Stimulated activated naive CD8-positive, alpha-beta T cell treated with anti-CD3 and anti-CD28 coated beads, Interleukin-15, amount 100 ng/mL, for 72 hours (primary cell): ENCODE results near the gene SCYL1.
"Not testable (repeated sequence)": the region's sequence is repeated elsewhere in the genome, so short reads cannot be mapped to it uniquely, and the experiment has no call there.

Source experiments
- ATAC-seq: fragments of 150-1000 bp; cut with Tn5 transposase; 2 replicates; pipeline ENCODE4 v1.10.0; 2021; ENCODE audit warnings: mild to moderate bottlenecking, moderate library complexity
- DNase-seq, 2 donors: peaks; one replicate each; pipeline ENCODE4 v3.0.0; 2021 to 2022
- H3K27ac Mint-ChIP-seq, 2 donors: one replicate each; pipeline ENCODE4 v1.8.0; 2022; ENCODE audit warnings: mild to moderate bottlenecking in 2 of 2, mixed read lengths in 2 of 2, moderate library complexity in 2 of 2
- H3K27me3 Mint-ChIP-seq: one replicate; pipeline ENCODE4 v1.8.0; 2022; ENCODE audit warnings: mixed read lengths
- H3K4me1 Mint-ChIP-seq: one replicate; pipeline ENCODE4 v1.8.0; 2022; ENCODE audit warnings: mild to moderate bottlenecking, mixed read lengths
- H3K4me3 Mint-ChIP-seq, 2 donors: one replicate each; pipeline ENCODE4 v1.8.0; 2022; ENCODE audit warnings: mild to moderate bottlenecking in 2 of 2, mixed read lengths in 2 of 2, moderate library complexity in 1 of 2
- H3K9me3 Mint-ChIP-seq, 2 donors: one replicate each; pipeline ENCODE4 v1.8.0; 2022; ENCODE audit warnings: mixed read lengths in 2 of 2

SCYL1 gene

GRCh38 chr11:65500387-65501185 lies 24.3 kb upstream of the SCYL1 start:
- DNase-seq, result peak; percentile 62 to 66
- Mint-ChIP-seq H3K9me3 (no peaks in the 10 kb centered on the region), H3K4me3 (no peak overlapping the region), H3K27ac (no peak overlapping the region), H3K4me1 (peaks cover 42% of the 10 kb centered on the region), H3K27me3 (no peaks in the 10 kb centered on the region)
- ATAC-seq, result no peak

DNA sequence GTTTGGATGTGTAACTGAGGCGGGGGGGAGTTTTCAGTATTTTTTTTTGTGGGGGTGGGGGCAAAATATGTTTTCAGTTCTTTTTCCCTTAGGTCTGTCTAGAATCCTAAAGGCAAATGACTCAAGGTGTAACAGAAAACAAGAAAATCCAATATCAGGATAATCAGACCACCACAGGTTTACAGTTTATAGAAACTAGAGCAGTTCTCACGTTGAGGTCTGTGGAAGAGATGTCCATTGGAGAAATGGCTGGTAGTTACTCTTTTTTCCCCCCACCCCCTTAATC lies 23.8 kb upstream of the SCYL1 start:
- H3K4me1 Mint-ChIP-seq, result peaks cover 42% of the 10 kb centered on the region
- no peaks in the 10 kb centered on the region for H3K9me3 Mint-ChIP-seq
- ATAC-seq, result no peak
- H3K27me3 Mint-ChIP-seq, result no peaks in the 10 kb centered on the region
- DNase-seq, result no peak
- no peak overlapping the region for H3K27ac Mint-ChIP-seq
- no peak overlapping the region for H3K4me3 Mint-ChIP-seq

- no peak for DNase-seq
These were observed 23.2 kb upstream of the SCYL1 start for GRCh38 chr11:65501472-65502273.

DNA sequence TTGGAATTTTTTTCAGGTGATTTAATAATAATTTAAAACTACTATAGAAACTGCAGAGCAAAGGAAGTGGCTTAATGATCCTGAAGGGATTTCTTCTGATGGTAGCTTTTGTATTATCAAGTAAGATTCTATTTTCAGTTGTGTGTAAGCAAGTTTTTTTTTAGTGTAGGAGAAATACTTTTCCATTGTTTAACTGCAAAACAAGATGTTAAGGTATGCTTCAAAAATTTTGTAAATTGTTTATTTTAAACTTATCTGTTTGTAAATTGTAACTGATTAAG lies 22.7 kb upstream of the SCYL1 start:
- peaks cover 43% of the 10 kb centered on the region for H3K4me1 Mint-ChIP-seq
- no peak overlapping the region for H3K27ac Mint-ChIP-seq
- no peaks in the 10 kb centered on the region for H3K9me3 Mint-ChIP-seq

More at GRCh38 chr11:65501472-65502273, 23.2 kb upstream of the SCYL1 start:
- no peak for ATAC-seq
- no peaks in the 10 kb centered on the region for H3K27me3 Mint-ChIP-seq
- no peak overlapping the region for H3K27ac Mint-ChIP-seq
- no peaks in the 10 kb centered on the region for H3K9me3 Mint-ChIP-seq
- peaks cover 42% of the 10 kb centered on the region for H3K4me1 Mint-ChIP-seq
- no peak overlapping the region for H3K4me3 Mint-ChIP-seq

GRCh38 chr11:65502555-65503367 lies 22.1 kb upstream of the SCYL1 start:
- DNase-seq (no peak), ATAC-seq (no peak)
- H3K27me3 Mint-ChIP-seq, result no peaks in the 10 kb centered on the region
- H3K27ac Mint-ChIP-seq, result no peak overlapping the region
- H3K4me3 Mint-ChIP-seq, result no peak overlapping the region
- no peaks in the 10 kb centered on the region for H3K9me3 Mint-ChIP-seq
- H3K4me1 Mint-ChIP-seq, result peaks cover 49% of the 10 kb centered on the region

More for the DNA sequence above, 22.7 kb upstream of the SCYL1 start:
- DNase-seq (no peak), ATAC-seq (no peak)
- Mint-ChIP-seq H3K4me3 (no peak overlapping the region), H3K27me3 (no peaks in the 10 kb centered on the region)

DNA sequence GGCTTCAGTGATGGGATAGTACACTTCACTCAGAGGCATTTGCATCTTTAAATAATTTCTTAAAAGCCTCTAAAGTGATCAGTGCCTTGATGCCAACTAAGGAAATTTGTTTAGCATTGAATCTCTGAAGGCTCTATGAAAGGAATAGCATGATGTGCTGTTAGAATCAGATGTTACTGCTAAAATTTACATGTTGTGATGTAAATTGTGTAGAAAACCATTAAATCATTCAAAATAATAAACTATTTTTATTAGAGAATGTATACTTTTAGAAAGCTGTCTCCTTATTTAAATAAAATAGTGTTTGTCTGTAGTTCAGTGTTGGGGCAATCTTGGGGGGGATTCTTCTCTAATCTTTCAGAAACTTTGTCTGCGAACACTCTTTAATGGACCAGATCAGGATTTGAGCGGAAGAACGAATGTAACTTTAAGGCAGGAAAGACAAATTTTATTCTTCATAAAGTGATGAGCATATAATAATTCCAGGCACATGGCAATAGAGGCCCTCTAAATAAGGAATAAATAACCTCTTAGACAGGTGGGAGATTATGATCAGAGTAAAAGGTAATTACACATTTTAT lies 21.4 kb upstream of the SCYL1 start:
- DNase-seq (no peak), ATAC-seq (no peak)
- Mint-ChIP-seq H3K27me3 (no peaks in the 10 kb centered on the region), H3K27ac (peak overlapping the region in 1 of 2 donors; percentile 96), H3K4me3 (peak overlapping the region in 1 of 2 donors; percentile 80), H3K9me3 (no peaks in the 10 kb centered on the region), H3K4me1 (peaks cover 56% of the 10 kb centered on the region)

GRCh38 chr11:65503949-65504673 lies 20.8 kb upstream of the SCYL1 start:
- no peaks in the 10 kb centered on the region for H3K27me3 Mint-ChIP-seq
- ATAC-seq, result no peak
- H3K27ac Mint-ChIP-seq, result peak overlapping the region in 1 of 2 donors; percentile 96

DNA sequence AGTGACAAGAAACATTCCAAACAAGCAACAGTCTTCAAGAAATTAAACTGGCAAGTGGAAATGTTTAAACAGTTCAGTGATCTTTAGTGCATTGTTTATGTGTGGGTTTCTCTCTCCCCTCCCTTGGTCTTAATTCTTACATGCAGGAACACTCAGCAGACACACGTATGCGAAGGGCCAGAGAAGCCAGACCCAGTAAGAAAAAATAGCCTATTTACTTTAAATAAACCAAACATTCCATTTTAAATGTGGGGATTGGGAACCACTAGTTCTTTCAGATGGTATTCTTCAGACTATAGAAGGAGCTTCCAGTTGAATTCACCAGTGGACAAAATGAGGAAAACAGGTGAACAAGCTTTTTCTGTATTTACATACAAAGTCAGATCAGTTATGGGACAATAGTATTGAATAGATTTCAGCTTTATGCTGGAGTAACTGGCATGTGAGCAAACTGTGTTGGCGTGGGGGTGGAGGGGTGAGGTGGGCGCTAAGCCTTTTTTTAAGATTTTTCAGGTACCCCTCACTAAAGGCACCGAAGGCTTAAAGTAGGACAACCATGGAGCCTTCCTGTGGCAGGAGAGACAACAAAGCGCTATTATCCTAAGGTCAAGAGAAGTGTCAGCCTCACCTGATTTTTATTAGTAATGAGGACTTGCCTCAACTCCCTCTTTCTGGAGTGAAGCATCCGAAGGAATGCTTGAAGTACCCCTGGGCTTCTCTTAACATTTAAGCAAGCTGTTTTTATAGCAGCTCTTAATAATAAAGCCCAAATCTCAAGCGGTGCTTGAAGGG lies 20.0 kb upstream of the SCYL1 start:
- Mint-ChIP-seq H3K27me3 (no peaks in the 10 kb centered on the region), H3K9me3 (no peaks in the 10 kb centered on the region), H3K4me1 (peaks cover 67% of the 10 kb centered on the region), H3K4me3 (peak overlapping the region in 1 of 2 donors; percentile 80), H3K27ac (peak overlapping the region in 1 of 2 donors; percentile 96)
- ATAC-seq (no peak), DNase-seq (no peak)

More at GRCh38 chr11:65503949-65504673, 20.8 kb upstream of the SCYL1 start:
- H3K4me3 Mint-ChIP-seq, result peak overlapping the region in 1 of 2 donors; percentile 80
- no peaks in the 10 kb centered on the region for H3K9me3 Mint-ChIP-seq
- DNase-seq, result no peak
- H3K4me1 Mint-ChIP-seq, result peaks cover 61% of the 10 kb centered on the region

DNA sequence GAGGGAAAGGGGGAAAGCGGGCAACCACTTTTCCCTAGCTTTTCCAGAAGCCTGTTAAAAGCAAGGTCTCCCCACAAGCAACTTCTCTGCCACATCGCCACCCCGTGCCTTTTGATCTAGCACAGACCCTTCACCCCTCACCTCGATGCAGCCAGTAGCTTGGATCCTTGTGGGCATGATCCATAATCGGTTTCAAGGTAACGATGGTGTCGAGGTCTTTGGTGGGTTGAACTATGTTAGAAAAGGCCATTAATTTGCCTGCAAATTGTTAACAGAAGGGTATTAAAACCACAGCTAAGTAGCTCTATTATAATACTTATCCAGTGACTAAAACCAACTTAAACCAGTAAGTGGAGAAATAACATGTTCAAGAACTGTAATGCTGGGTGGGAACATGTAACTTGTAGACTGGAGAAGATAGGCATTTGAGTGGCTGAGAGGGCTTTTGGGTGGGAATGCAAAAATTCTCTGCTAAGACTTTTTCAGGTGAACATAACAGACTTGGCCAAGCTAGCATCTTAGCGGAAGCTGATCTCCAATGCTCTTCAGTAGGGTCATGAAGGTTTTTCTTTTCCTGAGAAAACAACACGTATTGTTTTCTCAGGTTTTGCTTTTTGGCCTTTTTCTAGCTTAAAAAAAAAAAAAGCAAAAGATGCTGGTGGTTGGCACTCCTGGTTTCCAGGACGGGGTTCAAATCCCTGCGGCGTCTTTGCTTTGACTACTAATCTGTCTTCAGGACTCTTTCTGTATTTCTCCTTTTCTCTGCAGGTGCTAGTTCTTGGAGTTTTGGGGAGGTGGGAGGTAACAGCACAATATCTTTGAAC lies 19.2 kb upstream of the SCYL1 start:
- Mint-ChIP-seq H3K27ac (peak overlapping the region; percentile 59 to 95), H3K9me3 (no peaks in the 10 kb centered on the region), H3K4me3 (peak overlapping the region in 1 of 2 donors; percentile 80), H3K27me3 (no peaks in the 10 kb centered on the region), H3K4me1 (peaks cover 71% of the 10 kb centered on the region)
- ATAC-seq, result no peak
- no peak for DNase-seq

DNA sequence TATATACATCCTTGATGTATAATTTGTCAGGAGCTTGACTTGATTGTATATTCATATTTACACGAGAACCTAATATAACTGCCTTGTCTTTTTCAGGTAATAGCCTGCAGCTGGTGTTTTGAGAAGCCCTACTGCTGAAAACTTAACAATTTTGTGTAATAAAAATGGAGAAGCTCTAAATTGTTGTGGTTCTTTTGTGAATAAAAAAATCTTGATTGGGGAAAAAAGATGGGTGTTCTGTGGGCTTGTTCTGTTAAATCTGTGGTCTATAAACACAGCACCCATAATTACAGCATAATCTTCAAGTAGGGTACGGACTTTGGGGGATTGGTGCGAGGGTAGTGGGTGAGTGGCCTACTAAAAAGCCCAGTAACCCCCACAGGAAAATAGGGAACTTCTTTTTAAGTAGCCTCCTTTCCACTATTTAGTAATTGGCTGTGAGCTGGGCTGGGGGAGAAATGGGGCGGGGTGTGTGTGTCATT lies 18.6 kb upstream of the SCYL1 start:
- no peaks in the 10 kb centered on the region for H3K9me3 Mint-ChIP-seq
- H3K27ac Mint-ChIP-seq, result peak overlapping the region; percentile 59 to 95
- no peaks in the 10 kb centered on the region for H3K27me3 Mint-ChIP-seq
- peaks cover 76% of the 10 kb centered on the region for H3K4me1 Mint-ChIP-seq
- peak overlapping the region in 1 of 2 donors; percentile 80 for H3K4me3 Mint-ChIP-seq
- no peak for DNase-seq
- ATAC-seq, result no peak

DNA sequence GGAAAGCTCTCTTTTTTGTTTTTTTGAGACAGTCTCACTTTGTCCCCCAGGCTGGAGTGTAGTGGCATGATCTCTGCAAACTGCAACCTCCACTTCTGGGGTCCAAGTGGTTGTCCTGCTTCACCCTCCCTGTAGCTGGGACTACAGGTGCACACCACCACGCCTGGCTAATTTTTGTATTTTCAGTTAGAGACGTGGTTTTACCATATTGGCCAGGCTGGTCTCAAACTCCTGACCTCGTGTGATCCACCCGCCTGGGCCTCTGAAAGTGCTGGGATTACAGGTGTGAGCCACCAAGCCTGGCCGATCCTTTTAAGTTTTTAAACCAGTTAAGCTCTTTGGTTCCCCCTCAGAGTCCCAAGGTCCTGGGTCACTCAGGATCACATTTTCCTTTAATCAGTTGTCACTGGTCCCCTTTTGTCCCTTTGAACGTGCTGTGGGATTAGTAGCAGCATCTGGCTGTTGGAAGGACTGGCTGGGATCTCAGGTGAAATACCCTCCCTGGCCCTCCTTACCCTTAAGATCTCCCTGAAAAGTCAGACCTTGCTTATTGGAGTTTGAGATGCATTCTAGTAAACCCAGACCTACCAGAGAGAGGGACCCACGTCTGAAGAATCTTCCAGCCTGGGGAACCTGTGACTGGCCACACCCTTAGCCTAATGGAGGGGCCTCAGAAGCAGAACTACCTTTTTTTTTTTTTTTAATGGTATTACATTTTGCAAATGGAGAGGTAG lies 17.9 kb upstream of the SCYL1 start:
- ATAC-seq, result peak; percentile 4
- Mint-ChIP-seq H3K9me3 (no peaks in the 10 kb centered on the region), H3K27me3 (no peaks in the 10 kb centered on the region), H3K4me1 (peaks cover 76% of the 10 kb centered on the region), H3K4me3 (peak overlapping the region in 1 of 2 donors; percentile 80), H3K27ac (peak overlapping the region; percentile 76 to 95)
- DNase-seq, result peak in 1 of 2 donors; percentile 48

DNA sequence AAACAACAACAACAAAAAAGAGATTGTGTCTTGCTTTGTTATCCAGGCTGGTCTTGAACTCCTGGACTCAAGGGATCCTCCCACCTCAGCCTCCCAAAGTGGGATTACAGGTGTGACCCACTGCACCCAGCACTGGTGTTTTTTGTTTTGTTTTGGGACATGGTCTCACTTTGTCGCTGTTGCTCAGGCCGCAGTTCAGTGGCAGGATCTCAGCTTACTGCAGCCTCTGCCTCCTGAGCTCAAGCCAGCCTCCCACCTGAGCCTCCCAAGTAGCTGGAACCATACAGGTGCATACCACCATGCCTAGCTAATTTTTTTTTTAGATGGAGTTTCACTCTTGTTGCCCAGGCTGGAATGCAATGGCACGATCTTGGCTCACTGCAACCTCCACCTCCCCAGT lies 12.6 kb upstream of the SCYL1 start:
- H3K9me3 Mint-ChIP-seq, H3K4me3 Mint-ChIP-seq, ATAC-seq, H3K27ac Mint-ChIP-seq, H3K27me3 Mint-ChIP-seq, DNase-seq: not testable (repeated sequence)
- peaks cover 43% of the 10 kb centered on the region for H3K4me1 Mint-ChIP-seq
